OCI-LY1 (cell line): ENCODE data around the gene OTUB1.

Experiments used
- H2AFZ ChIP-seq: fragments of 200-600 bp; sonication (generic), shearing (Covaris generic); 2 replicates; pipeline ENCODE4 v1.6.0; 2014; ENCODE audit warnings: antibody characterized with exemption, mild to moderate bottlenecking, low read length
- H3F3A ChIP-seq: fragments of 200-600 bp; sonication (generic), shearing (Covaris generic); 2 replicates; pipeline ENCODE4 v1.6.0; 2014; ENCODE audit warnings: mild to moderate bottlenecking, antibody characterized with exemption, low read length, moderate library complexity; ENCODE audit not compliant: insufficient read depth
- H3K27ac ChIP-seq: fragments of 200-600 bp; sonication (generic); 2 replicates; pipeline ENCODE4 v1.5.1; 2014; ENCODE audit warnings: low read length, mixed run types, mild to moderate bottlenecking, low read depth; ENCODE audit not compliant: poor library complexity, severe bottlenecking
- H3K27me3 ChIP-seq: fragments of 200-600 bp; sonication (generic); 2 replicates; pipeline ENCODE4 v1.6.0; 2014; ENCODE audit warnings: antibody characterized with exemption, mild to moderate bottlenecking, low read length, moderate library complexity; ENCODE audit not compliant: insufficient read depth
- H3K36me3 ChIP-seq: fragments of 200-600 bp; sonication (generic); 2 replicates; pipeline ENCODE4 v1.6.1; 2014; ENCODE audit warnings: mild to moderate bottlenecking, antibody characterized with exemption, low read length, moderate library complexity, mixed read lengths; ENCODE audit not compliant: insufficient read depth
- H3K4me1 ChIP-seq: fragments of 200-600 bp; sonication (generic); 2 replicates; pipeline ENCODE4 v1.5.1; 2014; ENCODE audit warnings: mild to moderate bottlenecking, low read length, moderate library complexity; ENCODE audit not compliant: insufficient read depth, severe bottlenecking
- H3K4me2 ChIP-seq: fragments of 200-600 bp; sonication (generic), shearing (Covaris generic); 2 replicates; pipeline ENCODE4 v1.6.1; 2014; ENCODE audit warnings: low read length
- H3K4me3 ChIP-seq: fragments of 200-600 bp; sonication (generic); 2 replicates; pipeline ENCODE4 v1.5.1; 2014; ENCODE audit warnings: low read length, low read depth, mild to moderate bottlenecking, mixed read lengths; ENCODE audit not compliant: poor library complexity, severe bottlenecking
- H3K79me2 ChIP-seq: fragments of 200-600 bp; shearing (Covaris generic); 2 replicates; pipeline ENCODE4 v1.6.1; 2016; ENCODE audit warnings: mixed run types, low read length, mixed read lengths; ENCODE audit not compliant: insufficient read depth
- H3K9ac ChIP-seq: fragments of 200-600 bp; sonication (generic), shearing (Covaris generic); 2 replicates; pipeline ENCODE4 v1.6.1; 2014; ENCODE audit warnings: mild to moderate bottlenecking, low read length, mixed read lengths
- H3K9me2 ChIP-seq: fragments of 200-600 bp; sonication (generic), shearing (Covaris generic); 2 replicates; pipeline ENCODE4 v1.6.1; 2014; ENCODE audit warnings: low read depth, mild to moderate bottlenecking, low read length, mixed read lengths
- H3K9me3 ChIP-seq: fragments of 200-600 bp; shearing (Covaris generic); 2 replicates; pipeline ENCODE4 v1.6.1; 2014; ENCODE audit warnings: low read length, mixed read lengths
- H4K20me1 ChIP-seq: fragments of 200-600 bp; sonication (generic), shearing (Covaris generic); 2 replicates; pipeline ENCODE4 v1.6.0; 2016; ENCODE audit warnings: mild to moderate bottlenecking, low read length; ENCODE audit not compliant: insufficient read depth
- CTCF ChIP-seq: fragments of 200-600 bp; sonication (generic), shearing (Covaris generic); IDR thresholded peaks from 2 replicates; pipeline ENCODE4 v1.5.1; 2017; ENCODE audit warnings: mild to moderate bottlenecking, antibody characterized with exemption, low read length, moderate library complexity, mixed read lengths
- EZH2 ChIP-seq: fragments of 200-600 bp; sonication (generic), shearing (Covaris generic); IDR thresholded peaks from 2 replicates; pipeline ENCODE4 v1.8.0; 2017; ENCODE audit warnings: borderline replicate concordance, mixed run types, mild to moderate bottlenecking, antibody characterized with exemption, low read length, moderate library complexity, mixed read lengths

The OTUB1 gene

GRCh38 chr11:64032050-64032449 is 45.8 kb downstream of the OTUB1 start:
- Histone ChIP-seq H4K20me1 (no peaks in the 10 kb centered on the region), H3F3A (no peaks in the 10 kb centered on the region), H3K9me3 (no peaks in the 10 kb centered on the region), H3K27ac (no peak overlapping the region), H3K4me2 (no peak overlapping the region), H3K9me2 (no peaks in the 10 kb centered on the region), H2AFZ (no peak overlapping the region), H3K9ac (no peak overlapping the region), H3K4me3 (no peak overlapping the region), H3K36me3 (no peaks in the 10 kb centered on the region), H3K4me1 (no peaks in the 10 kb centered on the region), H3K79me2 (no peaks in the 10 kb centered on the region), H3K27me3 (peaks cover 13% of the 10 kb centered on the region; the same call in 1 of the 2 replicates)
- no peak for TF ChIP-seq CTCF
- no peak for TF ChIP-seq EZH2

GRCh38 chr11:64034411-64034811 is 48.2 kb downstream of the OTUB1 start:
- H4K20me1 ChIP-seq: no peaks in the 10 kb centered on the region
- H3K9me2 ChIP-seq: no peaks in the 10 kb centered on the region
- no peaks in the 10 kb centered on the region for H3K9me3 ChIP-seq
- no peaks in the 10 kb centered on the region for H3K79me2 ChIP-seq
- H3K4me2 ChIP-seq: no peak overlapping the region
- TF ChIP-seq CTCF: no peak
- TF ChIP-seq EZH2: no peak
- peaks cover 5% of the 10 kb centered on the region; the same call in 1 of the 2 replicates for H3K27me3 ChIP-seq
- no peaks in the 10 kb centered on the region for H3K4me1 ChIP-seq
- no peak overlapping the region for H3K9ac ChIP-seq
- H3K36me3 ChIP-seq: no peaks in the 10 kb centered on the region
- H2AFZ ChIP-seq: no peak overlapping the region
- no peaks in the 10 kb centered on the region for H3F3A ChIP-seq
- no peak overlapping the region for H3K27ac ChIP-seq
- no peak overlapping the region for H3K4me3 ChIP-seq

GRCh38 chr11:64035081-64035524 is 48.9 kb downstream of the OTUB1 start:
- H3K9me2 ChIP-seq: no peaks in the 10 kb centered on the region
- H3K9ac ChIP-seq: no peak overlapping the region
- no peaks in the 10 kb centered on the region for H4K20me1 ChIP-seq
- H3K27ac ChIP-seq: no peak overlapping the region
- no peaks in the 10 kb centered on the region for H3K79me2 ChIP-seq
- no peaks in the 10 kb centered on the region for H3K9me3 ChIP-seq
- no peak overlapping the region for H3K4me3 ChIP-seq
- H3K36me3 ChIP-seq: no peaks in the 10 kb centered on the region
- H3F3A ChIP-seq: no peaks in the 10 kb centered on the region
- no peaks in the 10 kb centered on the region for H3K4me1 ChIP-seq
- no peak for TF ChIP-seq CTCF
- no peak for TF ChIP-seq EZH2
- peaks cover 5% of the 10 kb centered on the region; the same call in 1 of the 2 replicates for H3K27me3 ChIP-seq
- no peak overlapping the region for H3K4me2 ChIP-seq
- no peak overlapping the region for H2AFZ ChIP-seq
